Fibroblast of lung (primary cell): ENCODE data around the gene LHFPL2. TPM values are rescaled to one million over a fixed set of nuclear protein-coding genes. Genes with fewer than 3 reads are reported as not detected.

Experiments
- DNase-seq, 2 donors: peaks; one replicate each; pipeline versions ENCODE4 v3.0.0 to v3.0.0-alpha.2; 2010; ENCODE audit warnings: low read depth in 2 of 2
- H2AFZ ChIP-seq: 2 replicates; pipeline ENCODE4 v1.5.1; 2012; ENCODE audit warnings: low read length, control low read depth, inconsistent platforms
- H3K27ac ChIP-seq: 2 replicates; pipeline ENCODE4 v1.5.1; 2011; ENCODE audit warnings: low read length, control low read depth; ENCODE audit not compliant: insufficient read depth
- H3K27me3 ChIP-seq: 2 replicates; pipeline ENCODE4 v1.5.1; 2011; ENCODE audit warnings: mild to moderate bottlenecking, low read length; ENCODE audit not compliant: control insufficient read depth, insufficient read depth
- H3K36me3 ChIP-seq: 2 replicates; pipeline ENCODE4 v1.5.1; 2011; ENCODE audit warnings: low read length; ENCODE audit not compliant: control insufficient read depth, insufficient read depth
- H3K4me1 ChIP-seq: 2 replicates; pipeline ENCODE4 v1.5.1; 2011; ENCODE audit warnings: low read length; ENCODE audit not compliant: control insufficient read depth, insufficient read depth; ENCODE audit errors: extremely low read depth
- H3K4me2 ChIP-seq: 2 replicates; pipeline ENCODE4 v1.5.1; 2011; ENCODE audit warnings: low read length, control low read depth; ENCODE audit not compliant: insufficient read depth; ENCODE audit errors: extremely low read depth
- H3K4me3 ChIP-seq, 4 experiments: fragments of 200-600 bp in 1 of 4; sonication (generic) in 1 of 4; replicated peaks in 1 of 4; 2 replicates each; pipeline ENCODE4 v1.5.1; 2011 to 2016; ENCODE audit warnings: low read length in 4 of 4, low read depth in 3 of 4, mild to moderate bottlenecking in 3 of 4, control low read depth in 2 of 4, inconsistent platforms in 1 of 4, mixed read lengths in 1 of 4; ENCODE audit not compliant: insufficient read depth in 1 of 4; ENCODE audit errors: control extremely low read depth in 1 of 4
- H3K79me2 ChIP-seq: 2 replicates; pipeline ENCODE4 v1.5.1; 2012; ENCODE audit warnings: mild to moderate bottlenecking, low read length, inconsistent platforms; ENCODE audit not compliant: control insufficient read depth, insufficient read depth
- H3K9ac ChIP-seq: 2 replicates; pipeline ENCODE4 v1.5.1; 2011; ENCODE audit warnings: mild to moderate bottlenecking, low read length, control low read depth; ENCODE audit not compliant: insufficient read depth
- H3K9me3 ChIP-seq: 2 replicates; pipeline ENCODE4 v1.5.1; 2012; ENCODE audit warnings: low read depth, low read length; ENCODE audit not compliant: control insufficient read depth, insufficient read depth
- H4K20me1 ChIP-seq: 2 replicates; pipeline ENCODE4 v1.5.1; 2011; ENCODE audit warnings: low read length; ENCODE audit not compliant: control insufficient read depth, insufficient read depth; ENCODE audit errors: extremely low read depth
- CTCF ChIP-seq, 2 donors: IDR thresholded peaks in 1 of 2; conservative IDR thresholded peaks in 1 of 2; 1 replicate in 1 of 2; 2 replicates in 1 of 2; pipeline ENCODE4 v1.5.1; 2011 to 2012; ENCODE audit warnings: low read length in 2 of 2, control low read depth in 1 of 2, inconsistent platforms in 1 of 2, low read depth in 1 of 2, mild to moderate bottlenecking in 1 of 2
- EZH2 ChIP-seq: IDR thresholded peaks from 2 replicates; pipeline ENCODE4 v1.5.1; 2012; ENCODE audit warnings: low read length, control low read depth, mild to moderate bottlenecking; ENCODE audit errors: missing control alignments
- polyA plus RNA-seq, 2 donors: library from polyadenylated mRNA; depleted of rRNA in 1 of 2; stranded (reverse) in 1 of 2; unstranded in 1 of 2; fragments of >200 nt; gene quantifications; 2 replicates each; pipeline ENCODE4 v1.2.1, GENCODE V29; 2011 to 2012; ENCODE audit warnings: missing spikeins in 1 of 2
- total RNA-seq: library from RNA; depleted of rRNA; stranded (reverse); fragments of >200 nt; gene quantifications from 2 replicates; pipeline ENCODE4 v1.2.1, GENCODE V29; 2014

LHFPL2 gene
- total and polyA plus RNA-seq, 2 donors (not counting 1 experiment from before 2014, with no cell fraction given), result 13.7 to 51.4 TPM

- Histone ChIP-seq H3K9ac (peak overlapping the region; percentile 48), H3K9me3 (no peaks in the 10 kb centered on the region), H3K27ac (peak overlapping the region; percentile 88), H3K4me1 (peaks cover 35% of the 10 kb centered on the region), H3K36me3 (no peaks in the 10 kb centered on the region), H4K20me1 (no peaks in the 10 kb centered on the region), H3K79me2 (peaks cover 17% of the 10 kb centered on the region), H3K4me3 (no peak overlapping the region), H2AFZ (no peak overlapping the region), H3K27me3 (no peaks in the 10 kb centered on the region), H3K4me2 (peak overlapping the region; percentile 48)
- DNase-seq, result peak; percentile 100
- TF ChIP-seq EZH2 (no peak), CTCF (conservative IDR thresholded peaks at IDR 0.05 in 1 of 2, IDR thresholded peaks at IDR 0.05 in 1 of 2; ENCODE audit: low read depth in 1 of 2, low read length in 2 of 2) (no peak)
Observed at GRCh38 chr5:78504704-78505677, 143.6 kb downstream of the LHFPL2 start.

GRCh38 chr5:78503958-78504653, 144.5 kb downstream of the LHFPL2 start:
- no peak overlapping the region for H2AFZ ChIP-seq
- no peak overlapping the region for H3K4me2 ChIP-seq
- H3K9me3 ChIP-seq, result no peaks in the 10 kb centered on the region
- no peak for TF ChIP-seq EZH2
- no peak for TF ChIP-seq CTCF (conservative IDR thresholded peaks at IDR 0.05 in 1 of 2, IDR thresholded peaks at IDR 0.05 in 1 of 2; ENCODE audit: low read depth in 1 of 2, low read length in 2 of 2)
- H3K4me3 ChIP-seq, result no peak overlapping the region
- DNase-seq, result peak in 1 of 2 donors; percentile 41
- H3K36me3 ChIP-seq, result no peaks in the 10 kb centered on the region
- H3K4me1 ChIP-seq, result peaks cover 35% of the 10 kb centered on the region
- peaks cover 19% of the 10 kb centered on the region for H3K79me2 ChIP-seq
- H3K27ac ChIP-seq, result peak overlapping the region; percentile 88
- no peak overlapping the region for H3K9ac ChIP-seq
- no peaks in the 10 kb centered on the region for H4K20me1 ChIP-seq
- no peaks in the 10 kb centered on the region for H3K27me3 ChIP-seq
